DOHH2 (cell line): Measurements from ENCODE around the gene LIMS2.

Experiments
- H3F3A ChIP-seq: fragments of 200-600 bp; sonication (generic), shearing (Covaris generic); 2 replicates; pipeline ENCODE4 v1.6.0; 2016; ENCODE audit warnings: antibody characterized with exemption, mild to moderate bottlenecking; ENCODE audit not compliant: control insufficient read depth, insufficient read depth
- H3K27ac ChIP-seq: fragments of 200-600 bp; sonication (generic); 2 replicates; pipeline ENCODE4 v1.5.1; 2014; ENCODE audit warnings: low read depth, mild to moderate bottlenecking, low read length, moderate library complexity
- H3K27me3 ChIP-seq: fragments of 200-600 bp; sonication (generic); 2 replicates; pipeline ENCODE4 v1.6.1; 2014; ENCODE audit warnings: mild to moderate bottlenecking, low read length, mixed read lengths; ENCODE audit not compliant: control insufficient read depth
- H3K36me3 ChIP-seq: fragments of 200-600 bp; sonication (generic); 2 replicates; pipeline ENCODE4 v1.6.1; 2014; ENCODE audit warnings: mild to moderate bottlenecking, low read length, moderate library complexity, mixed read lengths; ENCODE audit not compliant: control insufficient read depth
- H3K4me1 ChIP-seq: fragments of 200-600 bp; sonication (generic); 2 replicates; pipeline ENCODE4 v1.6.1; 2014; ENCODE audit warnings: mild to moderate bottlenecking, low read length, mixed read lengths; ENCODE audit not compliant: control insufficient read depth
- H3K4me2 ChIP-seq: fragments of 200-600 bp; sonication (generic); 2 replicates; pipeline ENCODE4 v1.6.0; 2014; ENCODE audit warnings: mild to moderate bottlenecking, low read length, moderate library complexity
- H3K4me3 ChIP-seq: fragments of 200-600 bp; sonication (generic); 2 replicates; pipeline ENCODE4 v1.5.1; 2014; ENCODE audit warnings: mild to moderate bottlenecking, low read length, mixed read lengths
- H3K79me2 ChIP-seq: fragments of 200-600 bp; sonication (generic); 2 replicates; pipeline ENCODE4 v1.6.1; 2014; ENCODE audit warnings: mild to moderate bottlenecking, low read length, mixed read lengths; ENCODE audit not compliant: control insufficient read depth
- H3K9me2 ChIP-seq: fragments of 200-600 bp; sonication (generic); replicated peaks from 2 replicates; pipeline ENCODE4 v1.6.1; 2014; ENCODE audit warnings: mild to moderate bottlenecking, low read length, mixed read lengths; ENCODE audit not compliant: control insufficient read depth
- H3K9me3 ChIP-seq: fragments of 200-600 bp; sonication (generic); 2 replicates; pipeline ENCODE4 v1.6.1; 2014; ENCODE audit warnings: antibody characterized with exemption, low read length, mixed read lengths; ENCODE audit not compliant: control insufficient read depth, insufficient read depth
- H4K20me1 ChIP-seq: fragments of 200-600 bp; sonication (generic); 2 replicates; pipeline ENCODE4 v1.6.0; 2014; ENCODE audit warnings: low read depth, mild to moderate bottlenecking, antibody characterized with exemption, low read length, moderate library complexity; ENCODE audit not compliant: control insufficient read depth, insufficient read depth
- CTCF ChIP-seq: fragments of 200-600 bp; sonication (generic); IDR thresholded peaks from one replicate; pipeline ENCODE4 v1.5.1; 2014; ENCODE audit warnings: antibody characterized with exemption, mild to moderate bottlenecking, low read depth, low read length; ENCODE audit not compliant: poor library complexity, severe bottlenecking
- EZH2phosphoT487 ChIP-seq: fragments of 200-600 bp; sonication (generic); IDR thresholded peaks from 2 replicates; pipeline ENCODE4 v1.6.1; 2017; ENCODE audit warnings: borderline replicate concordance, mild to moderate bottlenecking, antibody characterized with exemption, low read length, moderate library complexity, mixed read lengths

LIMS2 gene

GRCh38 chr2:127721311-127721977 is 46.1 kb upstream of the LIMS2 start:
- TF ChIP-seq CTCF (no peak), EZH2phosphoT487 (no peak)

GRCh38 chr2:127719301-127720218 is 44.2 kb upstream of the LIMS2 start:
- H3K9me3 ChIP-seq = no peaks in the 10 kb centered on the region
- H3K4me3 ChIP-seq = no peak overlapping the region
- peaks cover 4% of the 10 kb centered on the region; the same call in 1 of the 2 replicates for H3F3A ChIP-seq
- no peak for TF ChIP-seq EZH2phosphoT487
- TF ChIP-seq CTCF = no peak
- no peaks in the 10 kb centered on the region for H4K20me1 ChIP-seq
- H3K36me3 ChIP-seq = peaks cover 84% of the 10 kb centered on the region
- H3K27me3 ChIP-seq = no peaks in the 10 kb centered on the region
- H3K4me2 ChIP-seq = no peak overlapping the region
- H3K4me1 ChIP-seq = no peaks in the 10 kb centered on the region
- H3K27ac ChIP-seq = no peak overlapping the region
- H3K79me2 ChIP-seq = no peaks in the 10 kb centered on the region
- H3K9me2 ChIP-seq = no peaks in the 10 kb centered on the region

More at GRCh38 chr2:127721311-127721977, 46.1 kb upstream of the LIMS2 start:
- Histone ChIP-seq H3K27ac (no peak overlapping the region), H3K27me3 (no peaks in the 10 kb centered on the region), H4K20me1 (no peaks in the 10 kb centered on the region), H3F3A (peaks cover 4% of the 10 kb centered on the region; the same call in 1 of the 2 replicates), H3K4me1 (no peaks in the 10 kb centered on the region), H3K36me3 (peaks cover 87% of the 10 kb centered on the region), H3K9me2 (no peaks in the 10 kb centered on the region), H3K79me2 (no peaks in the 10 kb centered on the region), H3K9me3 (no peaks in the 10 kb centered on the region), H3K4me2 (no peak overlapping the region), H3K4me3 (no peak overlapping the region)

- Histone ChIP-seq H4K20me1 (no peaks in the 10 kb centered on the region), H3K9me2 (no peaks in the 10 kb centered on the region), H3K4me3 (no peak overlapping the region), H3K27me3 (no peaks in the 10 kb centered on the region), H3K79me2 (no peaks in the 10 kb centered on the region), H3K9me3 (no peaks in the 10 kb centered on the region), H3K4me2 (no peak overlapping the region), H3K27ac (no peak overlapping the region), H3F3A (peaks cover 4% of the 10 kb centered on the region; the same call in 1 of the 2 replicates), H3K4me1 (no peaks in the 10 kb centered on the region), H3K36me3 (peaks cover 89% of the 10 kb centered on the region)
- TF ChIP-seq CTCF (no peak), EZH2phosphoT487 (no peak)
Measured at GRCh38 chr2:127718271-127718670, 42.9 kb upstream of the LIMS2 start.
